ENCODE measurements around the gene APOH. TPM values are rescaled to one million over a fixed set of nuclear protein-coding genes. Genes with fewer than 3 reads are reported as not detected.

APOH gene
- total RNA-seq, 1 experiment from 2014 or later: not detected

- CTCF ChIA-PET: no interaction called here
- Mint-ChIP-seq H3K27ac (ENCODE audit: unreplicated experiment) (no peak overlapping the region), H3K36me3 (ENCODE audit: insufficient read depth, unreplicated experiment) (no peaks in the 10 kb centered on the region), H3K27me3 (ENCODE audit: unreplicated experiment) (no peaks in the 10 kb centered on the region), H3K9me3 (ENCODE audit: low read depth, unreplicated experiment) (peaks cover 7% of the 10 kb centered on the region), H3K4me3 (ENCODE audit: low read depth, unreplicated experiment) (no peak overlapping the region), H3K4me1 (ENCODE audit: low read depth, unreplicated experiment) (peaks cover 39% of the 10 kb centered on the region)
- intact Hi-C loops (cut with micrococcal nuclease; ENCODE audit: unreplicated experiment): no loop called here
- no peak for TF ChIP-seq CTCF (IDR thresholded peaks at IDR 0.05; ENCODE audit: unreplicated experiment)
- no peak for DNase-seq
- BruUV-seq (replicated peaks): no TSS peak
These were observed 39.2 kb upstream of the APOH start for GRCh38 chr17:66268247-66268927.

GRCh38 chr17:66264696-66265095 lies 35.5 kb upstream of the APOH start:
- CTCF ChIA-PET: no interaction called here
- TF ChIP-seq CTCF (IDR thresholded peaks at IDR 0.05; ENCODE audit: unreplicated experiment): no peak
- intact Hi-C loops (cut with micrococcal nuclease; ENCODE audit: unreplicated experiment): no loop called here
- no peak for DNase-seq
- Mint-ChIP-seq H3K4me1 (ENCODE audit: low read depth, unreplicated experiment) (peaks cover 18% of the 10 kb centered on the region), H3K27me3 (ENCODE audit: unreplicated experiment) (no peaks in the 10 kb centered on the region), H3K27ac (ENCODE audit: unreplicated experiment) (no peak overlapping the region), H3K9me3 (ENCODE audit: low read depth, unreplicated experiment) (peaks cover 7% of the 10 kb centered on the region), H3K4me3 (ENCODE audit: low read depth, unreplicated experiment) (no peak overlapping the region), H3K36me3 (ENCODE audit: insufficient read depth, unreplicated experiment) (no peaks in the 10 kb centered on the region)
- no TSS peak for BruUV-seq (replicated peaks)

- intact Hi-C loops (cut with micrococcal nuclease; ENCODE audit: unreplicated experiment): no loop called here
- CTCF ChIA-PET: interaction anchor here (0.6 kb wide), 1 partner anchor 203 kb away, joined by 4 read pairs; no protein-coding TSS in a partner anchor
- H3K9me3 Mint-ChIP-seq (ENCODE audit: low read depth, unreplicated experiment): peaks cover 7% of the 10 kb centered on the region
- DNase-seq: no peak
- no peak for TF ChIP-seq CTCF (IDR thresholded peaks at IDR 0.05; ENCODE audit: unreplicated experiment)
- no peaks in the 10 kb centered on the region for H3K36me3 Mint-ChIP-seq (ENCODE audit: insufficient read depth, unreplicated experiment)
- BruUV-seq (replicated peaks): no TSS peak
- H3K27ac Mint-ChIP-seq (ENCODE audit: unreplicated experiment): no peak overlapping the region
- no peak overlapping the region for H3K4me3 Mint-ChIP-seq (ENCODE audit: low read depth, unreplicated experiment)
- peaks cover 9% of the 10 kb centered on the region for H3K4me1 Mint-ChIP-seq (ENCODE audit: low read depth, unreplicated experiment)
- no peaks in the 10 kb centered on the region for H3K27me3 Mint-ChIP-seq (ENCODE audit: unreplicated experiment)
These were observed 33.6 kb upstream of the APOH start for GRCh38 chr17:66262767-66263166.

GRCh38 chr17:66260688-66261087 lies 31.5 kb upstream of the APOH start:
- H3K36me3 Mint-ChIP-seq (ENCODE audit: insufficient read depth, unreplicated experiment): no peaks in the 10 kb centered on the region
- TF ChIP-seq CTCF (IDR thresholded peaks at IDR 0.05; ENCODE audit: unreplicated experiment): no peak
- peaks cover 7% of the 10 kb centered on the region for H3K9me3 Mint-ChIP-seq (ENCODE audit: low read depth, unreplicated experiment)
- H3K4me3 Mint-ChIP-seq (ENCODE audit: low read depth, unreplicated experiment): no peak overlapping the region
- no TSS peak for BruUV-seq (replicated peaks)
- DNase-seq: no peak
- CTCF ChIA-PET: interaction anchor here (1.4 kb wide), 1 partner anchor 15 kb away, joined by 5 read pairs; no protein-coding TSS in a partner anchor
- peaks cover 9% of the 10 kb centered on the region for H3K4me1 Mint-ChIP-seq (ENCODE audit: low read depth, unreplicated experiment)
- H3K27me3 Mint-ChIP-seq (ENCODE audit: unreplicated experiment): no peaks in the 10 kb centered on the region
- H3K27ac Mint-ChIP-seq (ENCODE audit: unreplicated experiment): no peak overlapping the region
- intact Hi-C loops (cut with micrococcal nuclease; ENCODE audit: unreplicated experiment): no loop called here

Measured in Calu3 (cell line).